Tibial nerve (tissue), 4 donors: ENCODE measurements around the gene NTSR1. TPM values are rescaled to one million over a fixed set of nuclear protein-coding genes. Genes with fewer than 3 reads are reported as not detected.

ENCODE experiments used
- DNase-seq, 2 donors: peaks; one replicate each; pipeline ENCODE4 v3.0.0-alpha.2; 2019; ENCODE audit warnings: low spot score in 2 of 2
- H3K27ac ChIP-seq, 4 donors: fragments of 200-600 bp; sonication (generic) in 3 of 4; one replicate each; pipeline ENCODE4 v1.5.1; 2017 to 2019; ENCODE audit warnings: mild to moderate bottlenecking in 1 of 4
- H3K27me3 ChIP-seq, 2 donors: fragments of 200-600 bp; sonication (generic) in 1 of 2; one replicate each; pipeline versions ENCODE4 v1.5.1 to v1.6.0; 2017 to 2019
- H3K36me3 ChIP-seq, 3 donors: fragments of 200-600 bp; sonication (generic); one replicate each; pipeline ENCODE4 v1.5.1; 2018 to 2019
- H3K4me1 ChIP-seq, 4 donors: fragments of 200-600 bp; sonication (generic) in 3 of 4; one replicate each; pipeline ENCODE4 v1.5.1; 2017 to 2019
- H3K4me3 ChIP-seq, 4 donors: fragments of 200-600 bp; sonication (generic) in 3 of 4; one replicate each; pipeline ENCODE4 v1.5.1; 2017 to 2019; ENCODE audit warnings: mild to moderate bottlenecking in 1 of 4, moderate library complexity in 1 of 4
- H3K9me3 ChIP-seq, 4 donors: fragments of 200-600 bp; sonication (generic) in 3 of 4; one replicate each; pipeline ENCODE4 v1.5.1; 2017 to 2019
- CTCF ChIP-seq, 5 experiments: fragments of 200-600 bp in 3 of 5; fragments of 450-650 bp in 2 of 5; sonication (generic) in 3 of 5; IDR thresholded peaks; one replicate each; pipeline ENCODE4 v1.5.1; 2016 to 2019; ENCODE audit warnings: antibody characterized with exemption in 5 of 5, mild to moderate bottlenecking in 3 of 5, moderate library complexity in 2 of 5
- EP300 ChIP-seq, 2 donors: sonication (generic); formaldehyde crosslinking; IDR thresholded peaks; one replicate each; pipeline ENCODE4 v1.6.1; 2017; ENCODE audit warnings: antibody characterized with exemption in 2 of 2, mild to moderate bottlenecking in 1 of 2
- POLR2A ChIP-seq, 2 donors: fragments of 450-650 bp; IDR thresholded peaks; one replicate each; pipeline ENCODE4 v1.6.1; 2017; ENCODE audit warnings: antibody characterized with exemption in 2 of 2, mild to moderate bottlenecking in 2 of 2, moderate library complexity in 2 of 2
- WGBS, 2 donors: methylation state at CpG; one replicate each; pipeline ENCODE4 v1.1.5; 2018; 5-methylcytosine and 5-hydroxymethylcytosine counted together
- total RNA-seq, 4 donors: library from RNA; depleted of rRNA; stranded (reverse); fragments of >200 nt; gene quantifications; one replicate each; pipeline ENCODE4 v1.1.0, GENCODE V29; 2016

The NTSR1 gene
- total RNA-seq, 4 donors from 2014 or later = 0.30 TPM; not detected in 3

DNA sequence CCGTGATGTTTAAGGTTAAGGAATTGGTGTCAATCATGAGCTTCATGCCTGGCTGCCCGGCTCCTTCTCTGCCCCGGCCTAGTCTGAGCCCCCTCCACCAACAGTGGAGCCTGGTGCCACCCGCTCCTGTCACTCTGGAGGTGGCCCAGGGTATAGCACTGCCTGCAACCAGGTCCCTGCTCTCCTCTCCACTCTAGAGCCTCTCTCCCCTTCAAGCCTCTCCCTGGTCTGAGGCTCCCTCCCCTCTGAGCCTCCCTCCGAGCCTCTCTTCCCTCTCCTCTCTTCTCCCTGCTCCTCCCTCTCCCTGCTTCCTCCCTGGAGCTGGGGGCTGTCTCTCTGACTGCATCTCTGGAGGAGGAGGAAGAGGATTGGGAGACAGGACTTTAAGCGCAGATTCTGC, 56.4 kb downstream of the NTSR1 start:
- Histone ChIP-seq H3K27ac (no peak overlapping the region), H3K4me3 (no peak overlapping the region), H3K9me3 (no peaks in the 10 kb centered on the region), H3K27me3 (peaks cover 0 to 72% of the 10 kb centered on the region in 2 donors), H3K36me3 (no peaks in the 10 kb centered on the region), H3K4me1 (peaks cover 0 to 15% (median 0%) of the 10 kb centered on the region in 4 donors)
- no peak for TF ChIP-seq EP300 (IDR thresholded peaks at IDR 0.05)
- 82% methylated on average over 6 of the region's 6 CpGs for WGBS, 2 donors
- no peak for DNase-seq

GRCh38 chr20:62765432-62766070, 56.9 kb downstream of the NTSR1 start:
- Histone ChIP-seq H3K27ac (no peak overlapping the region), H3K36me3 (no peaks in the 10 kb centered on the region), H3K9me3 (no peaks in the 10 kb centered on the region), H3K27me3 (peaks cover 0 to 73% of the 10 kb centered on the region in 2 donors), H3K4me3 (no peak overlapping the region), H3K4me1 (peaks cover 0 to 12% (median 0%) of the 10 kb centered on the region in 4 donors)
- WGBS, 2 donors = 82 to 83% methylated on average over 8 to 14 of the region's 15 CpGs
- no peak for TF ChIP-seq EP300 (IDR thresholded peaks at IDR 0.05)
- no peak for TF ChIP-seq POLR2A (IDR thresholded peaks at IDR 0.05)
- no peak for TF ChIP-seq CTCF (IDR thresholded peaks at IDR 0.05)
- DNase-seq = no peak

GRCh38 chr20:62766071-62766450, 57.4 kb downstream of the NTSR1 start:
- DNase-seq = no peak
- Histone ChIP-seq H3K4me1 (peaks cover 0 to 11% (median 0%) of the 10 kb centered on the region in 4 donors), H3K36me3 (no peaks in the 10 kb centered on the region), H3K9me3 (no peaks in the 10 kb centered on the region), H3K4me3 (no peak overlapping the region), H3K27ac (no peak overlapping the region), H3K27me3 (peaks cover 0 to 72% of the 10 kb centered on the region in 2 donors)
- TF ChIP-seq EP300 (IDR thresholded peaks at IDR 0.05) (no peak), CTCF (IDR thresholded peaks at IDR 0.05) (no peak), POLR2A (IDR thresholded peaks at IDR 0.05) (no peak)
- 54 to 56% methylated on average over 9 to 10 of the region's 10 CpGs for WGBS, 2 donors

DNA sequence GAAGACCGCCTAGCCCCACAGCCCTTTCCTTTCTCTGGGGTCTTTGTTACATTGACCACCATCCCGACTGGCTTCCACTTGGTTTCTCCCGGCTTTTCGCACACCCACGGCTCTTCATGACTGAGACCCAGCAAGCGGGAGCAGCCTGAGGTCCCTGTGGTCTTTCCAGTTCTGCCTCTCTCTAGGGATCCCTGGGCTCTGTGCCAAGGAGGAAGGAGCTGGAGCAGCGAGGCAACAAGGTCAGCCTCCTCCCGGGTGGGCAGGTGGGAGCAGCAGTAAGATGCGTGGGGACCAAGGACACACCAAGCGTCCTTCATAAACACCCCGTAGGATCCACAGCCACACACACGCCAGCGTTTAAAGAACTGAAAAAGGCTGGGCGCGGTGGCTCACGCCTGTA, 58.1 kb downstream of the NTSR1 start:
- peaks cover 0 to 11% (median 0%) of the 10 kb centered on the region in 4 donors for H3K4me1 ChIP-seq
- 52 to 61% methylated on average over 16 of the region's 16 CpGs for WGBS, 2 donors
- no peak for TF ChIP-seq EP300 (IDR thresholded peaks at IDR 0.05)
- TF ChIP-seq POLR2A (IDR thresholded peaks at IDR 0.05) = no peak
- TF ChIP-seq CTCF (IDR thresholded peaks at IDR 0.05) = no peak
- H3K4me3 ChIP-seq = no peak overlapping the region
- H3K27me3 ChIP-seq = peaks cover 0 to 76% of the 10 kb centered on the region in 2 donors
- H3K36me3 ChIP-seq = no peaks in the 10 kb centered on the region
- H3K9me3 ChIP-seq = no peaks in the 10 kb centered on the region
- no peak overlapping the region for H3K27ac ChIP-seq
- no peak for DNase-seq

GRCh38 chr20:62768234-62768546, 59.6 kb downstream of the NTSR1 start:
- 60 to 81% methylated on average over 7 of the region's 8 CpGs for WGBS, 2 donors
- Histone ChIP-seq H3K36me3 (no peaks in the 10 kb centered on the region), H3K27me3 (peaks cover 0 to 78% of the 10 kb centered on the region in 2 donors), H3K9me3 (no peaks in the 10 kb centered on the region), H3K4me1 (peaks cover 0 to 11% (median 0%) of the 10 kb centered on the region in 4 donors), H3K27ac (no peak overlapping the region), H3K4me3 (no peak overlapping the region)
- no peak for DNase-seq
- no peak for TF ChIP-seq EP300 (IDR thresholded peaks at IDR 0.05)
- TF ChIP-seq CTCF (IDR thresholded peaks at IDR 0.05) = no peak
- no peak for TF ChIP-seq POLR2A (IDR thresholded peaks at IDR 0.05)
